HG03060 (cell line): Measurements from ENCODE around the gene FAM216B.
"Not testable (repeated sequence)": the region's sequence is repeated elsewhere in the genome, so short reads cannot be mapped to it uniquely, and the experiment has no call there.

ENCODE experiments used
- ATAC-seq: cut with Tn5 transposase; IDR thresholded peaks from one replicate; pipeline ENCODE4 v1.9.1; 2021; ENCODE audit warnings: low read depth, moderate number of reproducible peaks; ENCODE audit not compliant: unreplicated experiment

The FAM216B gene

GRCh38 chr13:42777467-42777866, 3.9 kb upstream of the FAM216B start:
- ATAC-seq: no peak

GRCh38 chr13:42780044-42780443, 1.3 kb upstream of the FAM216B start:
- no peak for ATAC-seq

- ATAC-seq: no peak
These were observed 5.3 kb downstream of the FAM216B start for GRCh38 chr13:42786715-42787114.

- no peak for ATAC-seq
These were observed 7.2 kb downstream of the FAM216B start for GRCh38 chr13:42788601-42789000.

GRCh38 chr13:42792154-42792553, 10.8 kb downstream of the FAM216B start:
- no peak for ATAC-seq

GRCh38 chr13:42794577-42795275, 13.3 kb downstream of the FAM216B start:
- no peak for ATAC-seq

GRCh38 chr13:42795666-42796065, 14.3 kb downstream of the FAM216B start:
- ATAC-seq: no peak

GRCh38 chr13:42796747-42797356, 15.5 kb downstream of the FAM216B start:
- ATAC-seq: no peak

GRCh38 chr13:42798118-42798517, 16.7 kb downstream of the FAM216B start:
- no peak for ATAC-seq

GRCh38 chr13:42800109-42800643, 18.8 kb downstream of the FAM216B start:
- no peak for ATAC-seq

GRCh38 chr13:42803563-42804204, 22.3 kb downstream of the FAM216B start:
- ATAC-seq: no peak

- no peak for ATAC-seq
These were observed 23.0 kb downstream of the FAM216B start for GRCh38 chr13:42804244-42804874.

- ATAC-seq: no peak
These were observed 25.9 kb downstream of the FAM216B start for GRCh38 chr13:42807241-42807640.

- ATAC-seq: no peak
These were observed 26.5 kb downstream of the FAM216B start for GRCh38 chr13:42807866-42808265.

GRCh38 chr13:42808341-42808940, 27.1 kb downstream of the FAM216B start:
- ATAC-seq: no peak

- ATAC-seq: no peak
These were observed 30.9 kb downstream of the FAM216B start for GRCh38 chr13:42812316-42812715.

- no peak for ATAC-seq
These were observed 33.5 kb downstream of the FAM216B start for GRCh38 chr13:42814868-42815267.

- no peak for ATAC-seq
These were observed 34.3 kb downstream of the FAM216B start for GRCh38 chr13:42815681-42816080.

GRCh38 chr13:42816538-42816937, 35.2 kb downstream of the FAM216B start:
- ATAC-seq: no peak

- not testable (repeated sequence) for ATAC-seq
These were observed 38.3 kb downstream of the FAM216B start for GRCh38 chr13:42819687-42820086.

- ATAC-seq: no peak
These were observed 39.1 kb downstream of the FAM216B start for GRCh38 chr13:42820451-42820850.
